Astrocyte (in vitro differentiated cells and primary cell): Measurements from ENCODE around the gene ZBTB21.

ENCODE experiments used
- EZH2 ChIP-seq: IDR thresholded peaks from 2 replicates; pipeline ENCODE4 v1.6.1; 2012; ENCODE audit warnings: mild to moderate bottlenecking, low read length, inconsistent platforms; ENCODE audit not compliant: insufficient read depth
- TF ChIP-seq, protein P1 (sequence below): IDR thresholded peaks from 2 replicates; pipeline ENCODE4 v1.5.1; 2011; ENCODE audit warnings: low read depth, mild to moderate bottlenecking, inconsistent platforms, low read length, moderate library complexity; ENCODE audit not compliant: insufficient read depth

DNA sequence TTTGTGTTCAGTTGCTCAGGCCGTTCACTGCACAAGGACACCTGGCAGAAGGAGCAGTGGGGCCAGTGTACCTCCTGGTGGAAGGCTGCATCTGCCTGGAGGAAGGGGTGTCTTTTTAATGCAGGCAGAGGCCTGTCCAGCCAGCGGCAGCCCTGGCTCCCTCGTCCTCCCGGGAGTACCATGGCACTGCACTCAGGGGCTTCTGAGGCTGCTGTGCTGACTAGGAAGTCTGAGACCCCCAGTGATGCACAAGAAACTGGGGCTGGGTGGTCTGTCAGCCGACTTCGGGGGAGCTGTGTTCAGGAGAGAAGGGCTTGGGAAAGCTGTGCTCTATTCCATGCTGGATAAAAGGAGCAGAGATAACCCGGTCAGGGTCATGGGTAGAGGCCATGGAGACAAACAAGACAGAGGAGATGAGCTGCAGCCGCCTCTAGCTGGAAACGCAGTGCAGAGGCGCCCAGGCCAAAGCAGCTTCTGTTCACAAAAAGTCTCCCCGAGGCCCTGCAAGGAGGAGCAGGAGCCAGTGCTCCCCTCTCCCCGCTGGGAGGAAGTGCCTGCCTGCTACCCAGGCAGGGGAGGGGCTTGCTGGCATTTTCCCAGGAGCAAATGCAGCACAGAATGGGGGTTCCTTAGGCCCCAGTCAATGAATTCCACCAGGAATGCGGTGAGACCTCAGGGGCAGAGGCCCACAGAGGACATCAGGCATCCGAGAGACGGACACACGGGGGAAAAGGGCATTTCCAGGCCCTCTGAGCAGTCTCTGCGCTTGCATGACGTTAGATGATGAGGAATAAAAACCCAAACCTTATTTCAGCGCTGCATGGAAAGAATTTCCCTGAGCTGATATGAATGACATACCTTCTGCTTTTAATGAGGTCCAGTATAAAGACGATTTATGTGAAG lies 39.2 kb downstream of the ZBTB21 start:
- TF ChIP-seq, protein P1, sequence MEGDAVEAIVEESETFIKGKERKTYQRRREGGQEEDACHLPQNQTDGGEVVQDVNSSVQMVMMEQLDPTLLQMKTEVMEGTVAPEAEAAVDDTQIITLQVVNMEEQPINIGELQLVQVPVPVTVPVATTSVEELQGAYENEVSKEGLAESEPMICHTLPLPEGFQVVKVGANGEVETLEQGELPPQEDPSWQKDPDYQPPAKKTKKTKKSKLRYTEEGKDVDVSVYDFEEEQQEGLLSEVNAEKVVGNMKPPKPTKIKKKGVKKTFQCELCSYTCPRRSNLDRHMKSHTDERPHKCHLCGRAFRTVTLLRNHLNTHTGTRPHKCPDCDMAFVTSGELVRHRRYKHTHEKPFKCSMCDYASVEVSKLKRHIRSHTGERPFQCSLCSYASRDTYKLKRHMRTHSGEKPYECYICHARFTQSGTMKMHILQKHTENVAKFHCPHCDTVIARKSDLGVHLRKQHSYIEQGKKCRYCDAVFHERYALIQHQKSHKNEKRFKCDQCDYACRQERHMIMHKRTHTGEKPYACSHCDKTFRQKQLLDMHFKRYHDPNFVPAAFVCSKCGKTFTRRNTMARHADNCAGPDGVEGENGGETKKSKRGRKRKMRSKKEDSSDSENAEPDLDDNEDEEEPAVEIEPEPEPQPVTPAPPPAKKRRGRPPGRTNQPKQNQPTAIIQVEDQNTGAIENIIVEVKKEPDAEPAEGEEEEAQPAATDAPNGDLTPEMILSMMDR = no peak
- no peak for TF ChIP-seq EZH2
